DMS79 treated with DMSO at 0.1 percent for 48 hours (cell line): ENCODE data around the gene KAT7.
A peak's percentile ranks its signal among the peaks of the same experiment; 100 is the strongest.

ENCODE experiments used
- DNase-seq: peaks from one replicate; lab custom pipeline; 2025; lab: John Stamatoyannopoulos, UW

The KAT7 gene

GRCh38 chr17:49760932-49761558 is 27.4 kb upstream of the KAT7 start:
- no peak for DNase-seq

GRCh38 chr17:49762151-49762941 is 26.1 kb upstream of the KAT7 start:
- no peak for DNase-seq

- peak; percentile 96 for DNase-seq
Observed at GRCh38 chr17:49763735-49764558, 24.5 kb upstream of the KAT7 start, which contains the start of gene FAM117A. Gene FAM117A (minus strand): TSS chr17:49764131. CDS start chr17:49764087, 44 bp downstream.

GRCh38 chr17:49764559-49765180 is 23.8 kb upstream of the KAT7 start:
- no peak for DNase-seq

- no peak for DNase-seq
Observed at GRCh38 chr17:49766918-49767530, 21.5 kb upstream of the KAT7 start.

- no peak for DNase-seq
Observed at GRCh38 chr17:49775546-49776260, 12.8 kb upstream of the KAT7 start.

- no peak for DNase-seq
Observed at GRCh38 chr17:49776551-49777300, 11.8 kb upstream of the KAT7 start.

- DNase-seq, result no peak
Observed at GRCh38 chr17:49777563-49777962, 10.9 kb upstream of the KAT7 start.

- no peak for DNase-seq
Observed at GRCh38 chr17:49779156-49779738, 9.2 kb upstream of the KAT7 start.

- peak; percentile 3 for DNase-seq
Observed at GRCh38 chr17:49779739-49780231, 8.7 kb upstream of the KAT7 start.

- no peak for DNase-seq
Observed at GRCh38 chr17:49783071-49783715, 5.3 kb upstream of the KAT7 start.

- no peak for DNase-seq
Observed at GRCh38 chr17:49783791-49784190, 4.7 kb upstream of the KAT7 start.

GRCh38 chr17:49784636-49785035 is 3.8 kb upstream of the KAT7 start:
- no peak for DNase-seq

- no peak for DNase-seq
Observed at GRCh38 chr17:49787884-49788477, 500 bp upstream of the KAT7 start.

- DNase-seq, result no peak
Observed at GRCh38 chr17:49789243-49789578, 730 bp downstream of the KAT7 start.

- DNase-seq, result no peak
Observed at GRCh38 chr17:49793309-49793708, 4.8 kb downstream of the KAT7 start.

- DNase-seq, result no peak
Observed at GRCh38 chr17:49795372-49795771, 6.9 kb downstream of the KAT7 start.

- DNase-seq, result no peak
Observed at GRCh38 chr17:49798182-49798581, 9.7 kb downstream of the KAT7 start.

- no peak for DNase-seq
Observed at GRCh38 chr17:49798738-49799137, 10.3 kb downstream of the KAT7 start.
